ENCODE measurements around the gene MYO3B. TPM values are rescaled to one million over a fixed set of nuclear protein-coding genes. Genes with fewer than 3 reads are reported as not detected.

Gene MYO3B
- total and polyA plus RNA-seq, 2 donors (not counting 1 experiment from before 2014, with no cell fraction given) = not detected

DNA sequence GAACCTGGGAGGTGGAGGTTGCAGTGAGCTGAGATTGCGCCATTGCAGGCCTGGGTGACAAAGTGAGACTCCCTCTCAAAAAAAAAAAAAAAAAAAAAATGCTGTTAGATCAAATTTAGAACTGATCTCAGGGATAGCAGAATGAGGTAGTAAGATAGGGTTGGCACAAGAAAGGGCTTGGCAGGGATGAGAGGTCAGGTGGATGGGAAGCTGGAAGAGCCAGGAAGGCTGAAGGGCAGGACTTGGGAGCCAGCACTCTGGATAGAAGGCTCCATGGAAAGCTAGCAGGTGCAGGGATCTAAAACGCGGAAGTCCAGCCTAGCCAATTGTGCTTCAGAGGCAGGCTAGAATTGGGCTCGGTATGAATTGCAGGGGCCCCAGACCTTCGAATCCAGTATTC, 286.3 kb downstream of the MYO3B start:
- Mint-ChIP-seq H3K27ac (no peak overlapping the region), H3K27me3 (no peaks in the 10 kb centered on the region), H3K4me3 (no peak overlapping the region), H3K9me3 (ENCODE audit: insufficient read depth) (no peaks in the 10 kb centered on the region), H3K4me1 (no peaks in the 10 kb centered on the region)
- CTCF ChIA-PET = no interaction called here
- no peak overlapping the region for H3K27ac ChIP-seq (ENCODE audit: low read length in 2 of 2)
- H4K20me1 ChIP-seq (ENCODE audit: control insufficient read depth, insufficient read depth, low read length, poor library complexity, severe bottlenecking) = no peaks in the 10 kb centered on the region
- no peaks in the 10 kb centered on the region for H3K36me3 ChIP-seq (replicated peaks in 1 of 2; ENCODE audit: control extremely low read depth in 1 of 2, control insufficient read depth in 1 of 2, extremely low read depth in 1 of 2, insufficient read depth in 2 of 2, low read length in 1 of 2)
- DNase-seq (no peak), ATAC-seq (ENCODE audit: low read depth) (no peak)
- no peaks in the 10 kb centered on the region for H3K79me2 ChIP-seq (ENCODE audit: control insufficient read depth, insufficient read depth, low read length)
- H2AFZ ChIP-seq (ENCODE audit: insufficient read depth, low read depth, low read length, poor library complexity, severe bottlenecking) = no peak overlapping the region
- H3K4me1 ChIP-seq (ENCODE audit: control insufficient read depth in 2 of 2, insufficient read depth in 2 of 2, low read length in 2 of 2) = no peaks in the 10 kb centered on the region
- no peak for TF ChIP-seq EZH2 (IDR thresholded peaks at IDR 0.05; ENCODE audit: borderline replicate concordance, insufficient read depth, low read depth, low read length, poor library complexity, severe bottlenecking)
- TF ChIP-seq, protein P1, sequence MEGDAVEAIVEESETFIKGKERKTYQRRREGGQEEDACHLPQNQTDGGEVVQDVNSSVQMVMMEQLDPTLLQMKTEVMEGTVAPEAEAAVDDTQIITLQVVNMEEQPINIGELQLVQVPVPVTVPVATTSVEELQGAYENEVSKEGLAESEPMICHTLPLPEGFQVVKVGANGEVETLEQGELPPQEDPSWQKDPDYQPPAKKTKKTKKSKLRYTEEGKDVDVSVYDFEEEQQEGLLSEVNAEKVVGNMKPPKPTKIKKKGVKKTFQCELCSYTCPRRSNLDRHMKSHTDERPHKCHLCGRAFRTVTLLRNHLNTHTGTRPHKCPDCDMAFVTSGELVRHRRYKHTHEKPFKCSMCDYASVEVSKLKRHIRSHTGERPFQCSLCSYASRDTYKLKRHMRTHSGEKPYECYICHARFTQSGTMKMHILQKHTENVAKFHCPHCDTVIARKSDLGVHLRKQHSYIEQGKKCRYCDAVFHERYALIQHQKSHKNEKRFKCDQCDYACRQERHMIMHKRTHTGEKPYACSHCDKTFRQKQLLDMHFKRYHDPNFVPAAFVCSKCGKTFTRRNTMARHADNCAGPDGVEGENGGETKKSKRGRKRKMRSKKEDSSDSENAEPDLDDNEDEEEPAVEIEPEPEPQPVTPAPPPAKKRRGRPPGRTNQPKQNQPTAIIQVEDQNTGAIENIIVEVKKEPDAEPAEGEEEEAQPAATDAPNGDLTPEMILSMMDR (IDR thresholded peaks at IDR 0.05) = no peak
- no peak overlapping the region for H3K4me3 ChIP-seq (ENCODE audit: control extremely low read depth in 1 of 5, extremely low read depth in 1 of 5, insufficient read depth in 1 of 5, low read depth in 2 of 5, low read length in 4 of 5)
- WGBS (ENCODE audit: insufficient coverage) = 95% methylated on average over 2 of the region's 5 CpGs
- intact Hi-C loops (cut with micrococcal nuclease) = no loop called here
- POLR2A ChIA-PET = no interaction called here
- peaks cover 0 to 6% (median 0%) of the 10 kb centered on the region in 3 donors for H3K9me3 ChIP-seq (ENCODE audit: control extremely low read depth in 1 of 3, control insufficient read depth in 2 of 3, insufficient read depth in 1 of 3, low read length in 2 of 3)
- no peaks in the 10 kb centered on the region for H3K27me3 ChIP-seq (replicated peaks in 1 of 4; ENCODE audit: control extremely low read depth in 1 of 4, control insufficient read depth in 3 of 4, insufficient read depth in 4 of 4, low read length in 3 of 4)
- H3K4me2 ChIP-seq (replicated peaks; ENCODE audit: low read depth, low read length, poor library complexity, severe bottlenecking) = no peak overlapping the region
- H3K9ac ChIP-seq (ENCODE audit: low read length) = no peak overlapping the region

DNA sequence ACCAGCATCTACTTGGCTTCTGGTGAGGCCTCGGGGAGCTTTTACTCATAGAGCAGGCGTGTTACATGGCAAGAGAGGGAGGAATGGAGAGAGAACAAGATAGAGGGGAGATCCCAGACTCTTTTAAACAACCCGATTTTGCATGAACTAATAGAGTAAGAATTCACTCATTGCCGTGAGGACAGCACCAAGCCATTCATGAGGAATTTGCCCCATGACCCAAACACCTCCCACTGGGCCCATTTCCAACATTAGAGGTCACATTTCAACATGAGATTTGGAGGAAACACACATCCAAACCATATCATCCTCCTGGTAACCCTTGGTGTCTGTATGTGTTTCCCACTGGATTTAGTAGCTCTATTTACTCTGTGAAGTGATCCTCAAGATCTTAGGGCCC, 287.3 kb downstream of the MYO3B start:
- ChIA-PET CTCF (no interaction called here), POLR2A (no interaction called here)
- Histone ChIP-seq H3K9ac (ENCODE audit: low read length) (no peak overlapping the region), H3K36me3 (replicated peaks in 1 of 2; ENCODE audit: control extremely low read depth in 1 of 2, control insufficient read depth in 1 of 2, extremely low read depth in 1 of 2, insufficient read depth in 2 of 2, low read length in 1 of 2) (no peaks in the 10 kb centered on the region), H2AFZ (ENCODE audit: insufficient read depth, low read depth, low read length, poor library complexity, severe bottlenecking) (no peak overlapping the region), H3K4me1 (ENCODE audit: control insufficient read depth in 2 of 2, insufficient read depth in 2 of 2, low read length in 2 of 2) (no peaks in the 10 kb centered on the region), H3K4me2 (replicated peaks; ENCODE audit: low read depth, low read length, poor library complexity, severe bottlenecking) (no peak overlapping the region), H3K9me3 (ENCODE audit: control extremely low read depth in 1 of 3, control insufficient read depth in 2 of 3, insufficient read depth in 1 of 3, low read length in 2 of 3) (no peaks in the 10 kb centered on the region), H3K27me3 (replicated peaks in 1 of 4; ENCODE audit: control extremely low read depth in 1 of 4, control insufficient read depth in 3 of 4, insufficient read depth in 4 of 4, low read length in 3 of 4) (no peaks in the 10 kb centered on the region), H3K27ac (ENCODE audit: low read length in 2 of 2) (no peak overlapping the region), H3K4me3 (ENCODE audit: control extremely low read depth in 1 of 5, extremely low read depth in 1 of 5, insufficient read depth in 1 of 5, low read depth in 2 of 5, low read length in 4 of 5) (no peak overlapping the region), H3K79me2 (ENCODE audit: control insufficient read depth, insufficient read depth, low read length) (no peaks in the 10 kb centered on the region), H4K20me1 (ENCODE audit: control insufficient read depth, insufficient read depth, low read length, poor library complexity, severe bottlenecking) (no peaks in the 10 kb centered on the region)
- H3K4me3 Mint-ChIP-seq = no peak overlapping the region
- intact Hi-C loops (cut with micrococcal nuclease) = no loop called here
- no peak for ATAC-seq (ENCODE audit: low read depth)
- TF ChIP-seq, protein P1 (IDR thresholded peaks at IDR 0.05) = no peak
- no peak for TF ChIP-seq EZH2 (IDR thresholded peaks at IDR 0.05; ENCODE audit: borderline replicate concordance, insufficient read depth, low read depth, low read length, poor library complexity, severe bottlenecking)
- 70% methylated on average over 2 of the region's 4 CpGs for WGBS (ENCODE audit: insufficient coverage)
- no peaks in the 10 kb centered on the region for H3K4me1 Mint-ChIP-seq
- H3K27ac Mint-ChIP-seq = no peak overlapping the region
- H3K27me3 Mint-ChIP-seq = no peaks in the 10 kb centered on the region
- DNase-seq = no peak
- H3K9me3 Mint-ChIP-seq (ENCODE audit: insufficient read depth) = no peaks in the 10 kb centered on the region

Data from B cell (primary cell).